A549 treated with dexamethasone at 1 μM for 4 hours (cell line): ENCODE data around the gene B3GNT3. TPM values are rescaled to one million over a fixed set of nuclear protein-coding genes. Genes with fewer than 3 reads are reported as not detected.

Experiments used
- total RNA-seq: library from RNA; stranded (reverse); fragments of 200-300 nt; extraction: Qiagen RNA extraction; gene quantifications from 5 replicates; pipeline ENCODE4 v1.2.3, GENCODE V29; 2022

Gene B3GNT3, protein sequence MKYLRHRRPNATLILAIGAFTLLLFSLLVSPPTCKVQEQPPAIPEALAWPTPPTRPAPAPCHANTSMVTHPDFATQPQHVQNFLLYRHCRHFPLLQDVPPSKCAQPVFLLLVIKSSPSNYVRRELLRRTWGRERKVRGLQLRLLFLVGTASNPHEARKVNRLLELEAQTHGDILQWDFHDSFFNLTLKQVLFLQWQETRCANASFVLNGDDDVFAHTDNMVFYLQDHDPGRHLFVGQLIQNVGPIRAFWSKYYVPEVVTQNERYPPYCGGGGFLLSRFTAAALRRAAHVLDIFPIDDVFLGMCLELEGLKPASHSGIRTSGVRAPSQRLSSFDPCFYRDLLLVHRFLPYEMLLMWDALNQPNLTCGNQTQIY
- 3.1 to 5.2 TPM (median 4.9 TPM) in 5 replicates for total RNA-seq

DNA sequence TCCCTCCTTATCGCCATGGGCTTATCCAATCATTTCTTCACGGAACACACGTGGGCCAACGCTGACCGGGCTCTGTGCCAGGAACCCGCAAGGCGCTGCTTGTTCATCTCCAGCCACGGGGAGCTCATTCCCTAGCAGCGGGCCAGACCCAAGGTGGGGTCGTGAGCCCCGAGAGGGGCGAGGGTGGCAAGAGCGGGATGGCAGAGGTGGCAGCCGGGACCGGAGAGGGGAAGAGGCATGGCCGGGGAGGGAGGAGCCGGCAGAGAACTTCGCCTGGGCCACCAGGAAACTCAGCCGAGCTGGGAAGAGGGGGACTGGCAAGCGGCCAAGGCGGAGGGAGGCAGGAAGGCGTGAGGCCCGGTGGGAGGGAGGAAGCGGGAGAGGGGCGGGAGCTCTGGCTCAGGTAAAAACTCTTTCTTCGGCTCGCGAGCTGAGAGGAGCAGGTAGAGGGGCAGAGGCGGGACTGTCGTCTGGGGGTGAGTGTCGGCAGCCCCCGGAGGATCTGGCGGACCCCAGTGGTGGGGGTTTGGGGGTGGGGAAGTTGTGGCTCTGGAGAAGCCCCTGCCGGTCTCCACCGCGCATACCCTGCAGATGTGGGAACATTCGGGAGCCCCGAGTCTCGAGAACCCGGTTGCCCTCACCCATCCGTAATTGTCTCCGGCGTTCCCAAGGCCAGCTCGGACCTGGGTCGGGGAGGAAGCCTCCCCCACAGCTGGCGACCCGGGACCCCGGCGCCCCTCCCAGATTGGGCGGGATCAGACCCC is at the start of gene B3GNT3:
TSS of gene B3GNT3 (plus strand) at position 408 of the 764 bp plus-strand sequence. CDS start 12,670 bp downstream, outside the sequence.

DNA sequence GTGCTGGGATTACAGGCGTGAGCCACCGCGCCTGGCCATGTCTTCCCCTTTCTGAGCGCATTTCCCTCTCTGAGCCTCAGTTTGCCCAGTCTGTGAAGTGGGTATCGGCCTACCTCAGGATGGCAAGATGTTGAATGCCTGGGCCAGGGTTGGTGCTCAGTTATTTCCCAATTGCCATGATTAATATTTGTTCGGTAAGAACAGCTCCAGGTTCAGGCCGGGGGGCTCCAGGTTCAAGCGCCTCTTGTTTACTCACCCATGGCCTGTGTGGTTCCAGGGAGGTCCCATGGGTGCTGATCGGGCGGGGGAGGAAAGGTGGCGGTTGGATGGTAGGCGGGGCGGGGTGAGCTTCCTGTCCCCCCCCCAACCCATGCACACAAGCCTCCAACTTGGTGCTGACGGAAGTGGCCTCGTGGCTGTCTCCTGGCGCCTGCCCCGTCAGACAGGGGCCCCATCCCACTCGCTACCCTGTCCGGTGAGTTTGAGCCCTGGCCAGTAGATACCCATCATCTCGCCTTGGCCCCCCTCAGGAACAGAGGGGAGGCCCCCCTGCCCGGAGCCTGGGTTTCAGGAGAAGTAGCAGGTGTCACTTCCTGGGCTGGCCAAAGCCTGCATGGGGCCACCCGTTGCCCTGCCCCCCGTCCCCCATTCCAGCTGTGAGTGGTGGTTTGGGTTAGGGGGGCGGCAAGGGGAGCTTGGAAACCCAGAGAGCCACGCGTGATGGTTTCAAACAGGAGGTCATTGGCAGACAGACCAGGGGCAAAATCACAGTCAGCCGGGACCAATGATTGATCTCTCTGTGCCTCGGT is 43.6 kb upstream of the B3GNT3 start, which contains the start of gene FCHO1:
TSS of gene FCHO1 (plus strand) at position 375 of the 809 bp plus-strand sequence. CDS start 3,688 bp downstream, outside the sequence.

DNA sequence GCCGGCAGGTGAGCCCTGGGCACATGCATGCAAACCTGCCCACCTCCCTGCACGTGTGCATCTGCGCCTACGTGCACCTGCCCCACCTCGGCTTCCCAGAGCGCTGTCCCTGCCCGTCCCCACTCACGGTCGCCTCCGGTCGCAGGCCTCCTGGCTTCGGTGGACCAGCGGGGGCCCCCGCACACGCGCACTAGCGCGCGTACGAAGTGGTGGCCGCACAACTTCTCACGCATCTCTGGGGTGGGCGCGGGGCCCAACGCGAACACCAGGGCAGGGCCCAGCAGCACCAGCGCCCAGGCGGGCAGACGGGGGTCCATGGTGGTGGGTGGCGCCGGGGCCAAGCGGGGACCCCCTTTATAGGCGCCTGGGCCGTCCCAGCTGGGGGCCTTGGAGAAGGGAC is 26.3 kb downstream of the B3GNT3 start, which contains the start of gene INSL3:
TSS of gene INSL3 (minus strand) at position 330 of the 400 bp plus-strand sequence. CDS start at position 317, 13 bp downstream.

DNA sequence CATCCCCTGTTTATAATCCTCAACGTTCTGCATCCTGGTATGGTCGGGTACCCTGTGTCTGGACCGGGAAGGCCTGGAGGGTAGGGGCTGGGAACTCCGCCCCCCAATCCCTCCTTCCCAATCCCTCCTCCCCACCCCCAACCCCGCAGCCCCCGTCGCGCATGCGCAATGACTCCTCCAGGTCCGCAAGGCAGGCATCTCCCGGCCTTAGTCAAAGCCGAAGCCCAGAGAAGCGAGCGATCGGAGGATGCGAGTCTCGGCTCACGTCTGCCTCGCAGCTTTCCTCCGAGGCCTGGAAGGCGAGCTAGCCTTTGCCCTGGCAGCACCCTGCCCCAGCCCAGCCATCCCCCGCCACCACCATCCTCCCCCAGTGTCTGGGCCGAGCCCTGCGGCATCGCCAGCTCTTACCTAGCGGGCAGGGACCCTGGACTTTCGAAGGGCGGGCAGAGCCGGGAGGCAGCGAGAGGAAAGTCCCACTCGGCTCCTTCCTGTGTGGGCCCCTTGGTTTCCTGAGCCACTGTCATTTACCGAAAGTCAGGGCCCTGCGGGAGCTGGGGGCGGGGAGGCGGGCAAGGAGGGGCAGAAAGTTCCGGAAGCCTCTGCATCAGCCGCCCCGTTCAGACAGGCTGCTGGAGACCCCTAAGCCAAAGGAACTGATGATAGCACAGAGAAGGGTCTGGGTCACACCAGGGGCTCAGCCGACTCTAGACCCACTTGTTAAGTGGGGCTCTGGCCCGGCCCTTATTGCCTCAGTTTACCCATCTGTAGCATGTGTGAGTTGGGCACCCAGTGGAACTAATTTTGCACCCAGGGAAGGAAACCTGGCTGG is 52.8 kb downstream of the B3GNT3 start, which contains the start of gene JAK3:
TSS of gene JAK3 (minus strand) at position 445 of the 829 bp plus-strand sequence. CDS start 3,565 bp downstream, outside the sequence.

DNA sequence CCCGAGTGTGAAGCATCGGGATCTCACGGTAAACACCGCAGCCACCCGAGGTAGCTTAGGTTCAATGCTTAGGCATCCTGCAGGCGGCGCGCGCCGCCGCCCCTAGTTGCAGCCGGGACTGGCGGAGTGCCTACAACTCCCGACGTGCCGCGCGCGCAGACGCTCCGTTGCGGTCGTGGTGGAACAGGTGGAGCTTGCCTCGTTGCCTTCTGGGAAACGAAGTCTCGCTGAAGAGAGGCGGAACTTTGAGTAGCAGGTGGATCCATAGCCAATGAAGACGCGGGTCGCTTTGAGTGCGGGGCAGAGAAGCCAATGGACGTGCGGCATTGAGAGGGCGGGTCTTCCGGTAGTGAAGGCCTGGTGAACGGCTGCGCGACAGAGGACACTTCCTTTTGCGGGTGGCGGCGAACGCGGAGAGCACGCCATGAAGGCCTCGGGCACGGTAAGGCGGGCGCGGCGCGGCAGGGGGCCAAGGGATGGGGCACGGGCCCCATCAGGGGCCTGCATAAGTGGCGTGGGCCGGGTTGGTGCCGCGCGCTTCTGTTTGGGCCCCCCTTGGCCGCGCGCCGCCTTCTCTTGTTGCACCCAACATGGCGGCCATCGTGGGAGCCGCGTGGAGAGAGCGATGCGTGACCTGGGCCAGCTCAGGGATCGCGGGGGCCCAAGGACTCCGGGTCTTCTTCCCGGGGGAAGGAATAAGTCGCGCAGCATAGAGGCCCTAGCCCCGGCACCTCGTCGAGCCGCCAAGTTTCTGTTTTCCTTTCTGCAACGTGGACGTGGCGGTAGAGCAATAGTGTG is 64.8 kb downstream of the B3GNT3 start, which contains the start of gene RPL18A:
TSS of gene RPL18A (plus strand) at position 378 of the 798 bp plus-strand sequence. CDS start at position 425, 47 bp downstream.

Other genes starting within 250 kb of the B3GNT3 start
- gene COLGALT1, start 239.5 kb upstream of the B3GNT3 start, total RNA-seq = 49.4 to 79.4 TPM (median 78.3 TPM) in 5 replicates
- gene UNC13A, start 106.8 kb upstream of the B3GNT3 start, total RNA-seq = 1.1 to 1.6 TPM (median 1.2 TPM) in 5 replicates
- gene MAP1S, start 75.7 kb upstream of the B3GNT3 start, total RNA-seq = 21.0 to 39.0 TPM (median 34.5 TPM) in 5 replicates
- 14.9 to 20.9 TPM (median 19.1 TPM) in 5 replicates for gene FCHO1, start 43.7 kb upstream of the B3GNT3 start, total RNA-seq
- 0.31 to 1.0 TPM (median 0.57 TPM) in 5 replicates for gene INSL3, start 26.4 kb downstream of the B3GNT3 start, total RNA-seq
- gene JAK3, start 52.8 kb downstream of the B3GNT3 start, total RNA-seq = 0.16 to 0.32 TPM (median 0.20 TPM) in 5 replicates
- gene RPL18A, start 64.8 kb downstream of the B3GNT3 start, total RNA-seq = 1,970 to 2,203 TPM (median 2,076 TPM) in 5 replicates
- gene SLC5A5, start 76.8 kb downstream of the B3GNT3 start, total RNA-seq = 0.10 to 0.47 TPM (median 0.35 TPM) in 5 replicates
- 102 to 123 TPM (median 110 TPM) in 5 replicates for gene CCDC124, start 137.9 kb downstream of the B3GNT3 start, total RNA-seq
- 0.23 to 1.6 TPM (median 0.94 TPM) in 5 replicates for gene KCNN1, start 172.0 kb downstream of the B3GNT3 start, total RNA-seq
- gene ARRDC2, start 213.0 kb downstream of the B3GNT3 start, total RNA-seq = 48.2 to 65.6 TPM (median 62.1 TPM) in 5 replicates